ENCODE measurements around the gene SEMA3A.

GRCh38 chr7:83913174-83913573 is 281.4 kb downstream of the SEMA3A start:
- TF ChIP-seq CTCF (IDR thresholded peaks at IDR 0.05) (no peak), POLR2A (IDR thresholded peaks at IDR 0.05) (no peak)

All from heart left ventricle (tissue), 13 donors.